GM19240 (cell line): ENCODE measurements around the gene REPIN1.

Experiments used
- DNase-seq: peaks from one replicate; pipeline ENCODE4 v3.0.0; 2011; ENCODE audit warnings: low spot score; ENCODE audit not compliant: insufficient read length

REPIN1 gene

GRCh38 chr7:150360363-150361058 lies 8.1 kb upstream of the REPIN1 start:
- no peak for DNase-seq

GRCh38 chr7:150361402-150361801 lies 7.2 kb upstream of the REPIN1 start:
- no peak for DNase-seq

- DNase-seq = no peak
These were observed 6.6 kb upstream of the REPIN1 start for GRCh38 chr7:150361807-150362621.

GRCh38 chr7:150363370-150363769 lies 5.3 kb upstream of the REPIN1 start:
- DNase-seq = no peak

- DNase-seq = no peak
These were observed 4.8 kb upstream of the REPIN1 start for GRCh38 chr7:150363872-150364271.

- DNase-seq = no peak
These were observed 3.4 kb upstream of the REPIN1 start for GRCh38 chr7:150365194-150365593.

- DNase-seq = no peak
These were observed 2.8 kb upstream of the REPIN1 start for GRCh38 chr7:150365673-150366398.

- DNase-seq = no peak
These were observed 936 bp upstream of the REPIN1 start for GRCh38 chr7:150367677-150368095.

- peak; percentile 80 for DNase-seq
These were observed 494 bp downstream of the REPIN1 start for GRCh38 chr7:150368884-150369747.

GRCh38 chr7:150369748-150370501 lies 1.3 kb downstream of the REPIN1 start:
- DNase-seq = no peak

GRCh38 chr7:150370612-150371071 lies 2.0 kb downstream of the REPIN1 start:
- no peak for DNase-seq

GRCh38 chr7:150371131-150371995 lies 2.7 kb downstream of the REPIN1 start:
- DNase-seq = no peak

- DNase-seq = no peak
These were observed 3.3 kb downstream of the REPIN1 start for GRCh38 chr7:150371996-150372270.

- no peak for DNase-seq
These were observed 3.8 kb downstream of the REPIN1 start for GRCh38 chr7:150372271-150373048.

GRCh38 chr7:150373049-150373801 lies 4.6 kb downstream of the REPIN1 start:
- no peak for DNase-seq

- no peak for DNase-seq
These were observed 5.4 kb downstream of the REPIN1 start for GRCh38 chr7:150374026-150374425.

GRCh38 chr7:150374472-150374871 lies 5.8 kb downstream of the REPIN1 start:
- no peak for DNase-seq
